ENCODE measurements around the gene CHST11. TPM values are rescaled to one million over a fixed set of nuclear protein-coding genes. Genes with fewer than 3 reads are reported as not detected.

Gene CHST11
- total and polyA plus RNA-seq, 10 of the 15 experiments (the other 5 are each of a cell fraction or from before 2014, with no cell fraction given), result 1.9 to 38.1 (median 17.2) TPM

DNA sequence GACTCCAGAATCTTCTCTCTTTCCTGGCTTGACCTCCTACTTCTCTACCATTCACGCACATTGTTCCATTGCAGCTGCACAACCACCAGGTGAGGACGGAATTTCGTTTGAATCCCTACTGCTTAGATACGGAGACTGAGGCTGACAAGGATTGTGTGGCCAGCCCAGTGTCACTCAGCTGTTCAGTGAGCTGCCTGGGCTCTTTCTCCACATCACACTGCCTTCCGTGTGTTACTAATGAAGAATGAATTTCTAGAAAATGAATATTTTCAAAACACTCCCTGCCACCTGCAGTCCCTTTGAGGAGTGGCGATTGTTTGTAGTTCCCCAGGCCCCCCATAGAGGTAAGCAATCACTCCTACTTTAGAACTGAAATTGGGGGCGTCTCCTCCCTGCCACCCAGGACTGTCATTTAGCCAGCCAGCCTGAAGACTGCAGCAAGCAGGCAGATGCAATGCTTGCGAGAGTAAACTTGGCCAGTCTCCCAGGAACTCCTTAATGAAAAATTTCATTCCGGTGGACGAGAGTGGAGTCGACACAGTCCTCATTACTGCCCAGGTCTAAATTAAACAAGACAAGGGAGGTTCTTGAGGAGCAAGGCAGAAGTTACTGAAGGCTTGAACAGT lies 261.7 kb downstream of the CHST11 start:
- ChIA-PET CTCF (interaction anchor here (2.7 kb wide), 1 partner anchor 337 kb away, joined by 9 read pairs; no protein-coding TSS in a partner anchor), POLR2A (no interaction called here), SMC1A (ENCODE audit: uncharacterized antibody, unreplicated experiment) (interaction anchor here (0.7 to 2.7 kb wide), 3 partner anchors 23 to 28 kb away, joined by 3 to 9 read pairs (median 4); no protein-coding TSS in a partner anchor), RAD21 (ENCODE audit: unreplicated experiment) (no interaction called here)
- intact Hi-C loops (cut with micrococcal nuclease; ENCODE audit: unreplicated experiment), result no loop called here
- Histone ChIP-seq H2AFZ (ENCODE audit: control insufficient read depth, low read depth, low read length) (no peak overlapping the region), H3K27me3 (replicated peaks in 1 of 2; ENCODE audit: control insufficient read depth in 2 of 2, insufficient read depth in 2 of 2, low read length in 1 of 2) (no peaks in the 10 kb centered on the region; a peak in 1 of 4 replicates), H3K9me3 (replicated peaks; ENCODE audit: control insufficient read depth, insufficient read depth, low read length) (no peaks in the 10 kb centered on the region), H3K4me2 (ENCODE audit: control insufficient read depth, insufficient read depth) (no peak overlapping the region), H3K36me3 (ENCODE audit: control insufficient read depth in 2 of 2, insufficient read depth in 2 of 2, low read length in 1 of 2) (no peaks in the 10 kb centered on the region), H3K4me1 (ENCODE audit: control insufficient read depth, insufficient read depth, low read length) (peaks cover 33% of the 10 kb centered on the region), H3K4me3 (no peak overlapping the region), H3K79me2 (ENCODE audit: control insufficient read depth, insufficient read depth, low read length) (peaks cover 13% of the 10 kb centered on the region), H4K20me1 (ENCODE audit: control insufficient read depth, insufficient read depth) (no peaks in the 10 kb centered on the region), H3K9ac (ENCODE audit: control insufficient read depth, insufficient read depth, low read length) (no peak overlapping the region), H3K27ac (ENCODE audit: control insufficient read depth, insufficient read depth) (no peak overlapping the region)
- WGBS (ENCODE audit: insufficient coverage, insufficient replicate concordance, low lambda C conversion rate, missing lambda C conversion rate), result 91% methylated on average over 11 of the region's 11 CpGs
- in situ Hi-C loops (cut with MboI), result no loop called here
- no peak for FAIRE-seq
- TF ChIP-seq WRNIP1 (IDR thresholded peaks at IDR 0.05; ENCODE audit: borderline replicate concordance, low read depth, low read length), result no peak
- no TSS peak for BruUV-seq (replicated peaks)
- no peak for ATAC-seq
- DNase-seq (ENCODE audit: low read depth, low spot score), result no peak

DNA sequence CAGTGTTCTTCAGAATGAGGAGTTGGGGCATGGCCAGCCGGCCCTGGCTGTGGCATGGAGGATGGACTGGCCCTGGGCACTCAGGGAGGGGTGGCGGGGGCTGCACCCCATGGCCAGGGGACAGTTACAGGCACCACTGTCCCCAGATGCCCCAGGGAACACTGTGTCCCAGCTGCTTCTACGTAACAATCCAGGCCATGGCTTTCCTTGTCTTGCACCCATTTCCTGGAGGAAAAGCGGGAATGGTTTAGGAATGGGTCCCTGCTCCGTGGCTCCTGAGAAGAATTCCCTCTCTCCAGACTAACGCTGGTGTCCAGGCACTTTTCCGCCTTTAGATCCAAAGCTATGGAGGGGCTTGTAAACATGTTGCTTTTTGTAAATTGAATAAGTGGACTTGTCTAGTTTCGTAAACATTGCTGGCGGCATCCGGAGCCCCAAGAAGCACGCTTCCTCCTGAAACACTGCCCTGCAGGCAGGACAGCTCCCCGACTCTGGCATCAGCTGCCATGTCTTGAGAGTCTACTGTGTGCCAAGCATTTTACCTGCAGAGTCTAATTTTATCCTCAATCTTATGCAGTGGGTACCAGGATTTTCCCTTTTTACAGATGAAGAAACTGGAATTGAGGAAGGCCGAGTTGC lies 263.1 kb downstream of the CHST11 start:
- no peaks in the 10 kb centered on the region for H3K9me3 ChIP-seq (replicated peaks; ENCODE audit: control insufficient read depth, insufficient read depth, low read length)
- ChIA-PET RAD21 (ENCODE audit: unreplicated experiment) (interaction anchor here (0.7 to 1.8 kb wide), 9 partner anchors 20 to 338 kb away, joined by 3 to 7 read pairs (median 3); no protein-coding TSS in a partner anchor), SMC1A (ENCODE audit: uncharacterized antibody, unreplicated experiment) (interaction anchor here (0.9 to 2.7 kb wide), 11 partner anchors 13 to 338 kb away, joined by 3 to 15 read pairs (median 5); no protein-coding TSS in a partner anchor), POLR2A (interaction anchor here (1.1 kb wide), 2 partner anchors 48 to 175 kb away, joined by 3 to 5 read pairs; no protein-coding TSS in a partner anchor), CTCF (interaction anchor here (1.0 to 2.7 kb wide), 3 partner anchors 21 to 338 kb away, joined by 3 to 9 read pairs (median 4); no protein-coding TSS in a partner anchor)
- peak overlapping the region; percentile 78 for H3K9ac ChIP-seq (ENCODE audit: control insufficient read depth, insufficient read depth, low read length)
- FAIRE-seq (no peak), DNase-seq (ENCODE audit: low read depth, low spot score) (no peak), ATAC-seq (peak; percentile 4; the same call in 2 of the 3 replicates)
- peaks cover 14% of the 10 kb centered on the region for H3K79me2 ChIP-seq (ENCODE audit: control insufficient read depth, insufficient read depth, low read length)
- no peaks in the 10 kb centered on the region for H4K20me1 ChIP-seq (ENCODE audit: control insufficient read depth, insufficient read depth)
- H3K4me1 ChIP-seq (ENCODE audit: control insufficient read depth, insufficient read depth, low read length), result peaks cover 35% of the 10 kb centered on the region
- intact Hi-C loops (cut with micrococcal nuclease; ENCODE audit: unreplicated experiment), result loop anchor here (5.0 kb wide), 1 partner anchor 68 kb away; no protein-coding TSS in a partner anchor
- H2AFZ ChIP-seq (ENCODE audit: control insufficient read depth, low read depth, low read length), result peak overlapping the region; percentile 58
- H3K27me3 ChIP-seq (replicated peaks in 1 of 2; ENCODE audit: control insufficient read depth in 2 of 2, insufficient read depth in 2 of 2, low read length in 1 of 2), result no peaks in the 10 kb centered on the region; a peak in 1 of 4 replicates
- peak overlapping the region; percentile 92 for H3K27ac ChIP-seq (ENCODE audit: control insufficient read depth, insufficient read depth)
- BruUV-seq (replicated peaks), result no TSS peak
- H3K4me3 ChIP-seq, result peak overlapping the region; percentile 40
- H3K36me3 ChIP-seq (ENCODE audit: control insufficient read depth in 2 of 2, insufficient read depth in 2 of 2, low read length in 1 of 2), result no peaks in the 10 kb centered on the region
- WGBS (ENCODE audit: insufficient coverage, insufficient replicate concordance, low lambda C conversion rate, missing lambda C conversion rate), result 86% methylated on average over 13 of the region's 13 CpGs
- peak overlapping the region; percentile 78 for H3K4me2 ChIP-seq (ENCODE audit: control insufficient read depth, insufficient read depth)
- in situ Hi-C loops (cut with MboI), result no loop called here
- no peak for TF ChIP-seq MYC (IDR thresholded peaks at IDR 0.05; ENCODE audit: insufficient read depth, insufficient read length, insufficient replicate concordance, low read length, severe bottlenecking)
- TF ChIP-seq FOS (IDR thresholded peaks at IDR 0.05; ENCODE audit: borderline replicate concordance, extremely low read depth, insufficient read length), result no peak
- no peak for TF ChIP-seq IKZF1 (conservative IDR thresholded peaks at IDR 0.05)
- no peak for TF ChIP-seq NRF1 (conservative IDR thresholded peaks at IDR 0.05; ENCODE audit: low read depth, low read length)
- TF ChIP-seq, protein P1, sequence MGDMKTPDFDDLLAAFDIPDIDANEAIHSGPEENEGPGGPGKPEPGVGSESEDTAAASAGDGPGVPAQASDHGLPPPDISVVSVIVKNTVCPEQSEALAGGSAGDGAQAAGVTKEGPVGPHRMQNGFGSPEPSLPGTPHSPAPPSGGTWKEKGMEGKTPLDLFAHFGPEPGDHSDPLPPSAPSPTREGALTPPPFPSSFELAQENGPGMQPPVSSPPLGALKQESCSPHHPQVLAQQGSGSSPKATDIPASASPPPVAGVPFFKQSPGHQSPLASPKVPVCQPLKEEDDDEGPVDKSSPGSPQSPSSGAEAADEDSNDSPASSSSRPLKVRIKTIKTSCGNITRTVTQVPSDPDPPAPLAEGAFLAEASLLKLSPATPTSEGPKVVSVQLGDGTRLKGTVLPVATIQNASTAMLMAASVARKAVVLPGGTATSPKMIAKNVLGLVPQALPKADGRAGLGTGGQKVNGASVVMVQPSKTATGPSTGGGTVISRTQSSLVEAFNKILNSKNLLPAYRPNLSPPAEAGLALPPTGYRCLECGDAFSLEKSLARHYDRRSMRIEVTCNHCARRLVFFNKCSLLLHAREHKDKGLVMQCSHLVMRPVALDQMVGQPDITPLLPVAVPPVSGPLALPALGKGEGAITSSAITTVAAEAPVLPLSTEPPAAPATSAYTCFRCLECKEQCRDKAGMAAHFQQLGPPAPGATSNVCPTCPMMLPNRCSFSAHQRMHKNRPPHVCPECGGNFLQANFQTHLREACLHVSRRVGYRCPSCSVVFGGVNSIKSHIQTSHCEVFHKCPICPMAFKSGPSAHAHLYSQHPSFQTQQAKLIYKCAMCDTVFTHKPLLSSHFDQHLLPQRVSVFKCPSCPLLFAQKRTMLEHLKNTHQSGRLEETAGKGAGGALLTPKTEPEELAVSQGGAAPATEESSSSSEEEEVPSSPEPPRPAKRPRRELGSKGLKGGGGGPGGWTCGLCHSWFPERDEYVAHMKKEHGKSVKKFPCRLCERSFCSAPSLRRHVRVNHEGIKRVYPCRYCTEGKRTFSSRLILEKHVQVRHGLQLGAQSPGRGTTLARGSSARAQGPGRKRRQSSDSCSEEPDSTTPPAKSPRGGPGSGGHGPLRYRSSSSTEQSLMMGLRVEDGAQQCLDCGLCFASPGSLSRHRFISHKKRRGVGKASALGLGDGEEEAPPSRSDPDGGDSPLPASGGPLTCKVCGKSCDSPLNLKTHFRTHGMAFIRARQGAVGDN (IDR thresholded peaks at IDR 0.05), result no peak
- no peak for TF ChIP-seq SUZ12 (IDR thresholded peaks at IDR 0.05; ENCODE audit: unreplicated experiment)
- TF ChIP-seq DPF2 (IDR thresholded peaks at IDR 0.05), result no peak
- TF ChIP-seq IKZF2 (IDR thresholded peaks at IDR 0.05), result no peak
- TF ChIP-seq NR2C1 (IDR thresholded peaks at IDR 0.05), result no peak
- TF ChIP-seq SPI1 (IDR thresholded peaks at IDR 0.05; ENCODE audit: borderline replicate concordance, insufficient read depth, low read depth, low read length), result no peak
